ENCODE results near the gene CSNK2B. TPM values are rescaled to one million over a fixed set of nuclear protein-coding genes. Genes with fewer than 3 reads are reported as not detected.

The CSNK2B gene
- total and polyA plus RNA-seq, 9 of the 15 experiments (the other 6 are each of a cell fraction or from before 2014, with no cell fraction given), result 120 to 1,126 (median 529) TPM

GRCh38 chr6:31687321-31687720 is 21.4 kb downstream of the CSNK2B start:
- Histone ChIP-seq H2AFZ (ENCODE audit: low read depth, low read length) (no peak overlapping the region), H4K20me1 (replicated peaks; ENCODE audit: control insufficient read depth, insufficient read depth, low read length) (no peaks in the 10 kb centered on the region), H3K9ac (ENCODE audit: insufficient read depth in 1 of 2, low read depth in 2 of 2, low read length in 2 of 2) (peak overlapping the region in 1 of 2 experiments; percentile 78; a peak in 2 of 4 replicates), H3K27me3 (ENCODE audit: control insufficient read depth in 2 of 2, insufficient read depth in 2 of 2, low read length in 2 of 2) (no peaks in the 10 kb centered on the region), H3K27ac (ENCODE audit: extremely low read depth, low read depth, low read length) (no peak overlapping the region), H3K4me1 (replicated peaks in 1 of 2; ENCODE audit: control insufficient read depth in 2 of 2, insufficient read depth in 2 of 2, low read length in 2 of 2) (peaks cover 62 to 69% of the 10 kb centered on the region in 2 experiments), H3K36me3 (ENCODE audit: control insufficient read depth, insufficient read depth, low read length) (peaks cover 69% of the 10 kb centered on the region), H3K79me2 (ENCODE audit: control insufficient read depth, insufficient read depth, low read length) (no peaks in the 10 kb centered on the region; the same call in 2 of the 3 replicates), H3K4me3 (no peak overlapping the region), H3K4me2 (ENCODE audit: insufficient read depth, low read length) (0 out of 2 replicates have a peak overlapping the region, but pooled peaks have one; percentile 33), H3K9me3 (replicated peaks; ENCODE audit: control insufficient read depth, insufficient read depth, low read depth, low read length) (no peaks in the 10 kb centered on the region), H3K9me1 (ENCODE audit: control insufficient read depth, insufficient read depth, low read length) (no peaks in the 10 kb centered on the region)
- TSS peak; percentile 36 for BruUV-seq (replicated peaks)
- ATAC-seq, result 0 out of 3 replicates have a peak, but pooled peaks have one; percentile 2
- intact Hi-C loops (cut with micrococcal nuclease) (no loop called here), in situ Hi-C loops (cut with MboI) (loop anchor here (5.0 kb wide), 1 partner anchor 80 kb away; no protein-coding TSS in a partner anchor)
- POLR2A ChIA-PET, result interaction anchor here (0.5 to 5.1 kb wide), 13 partner anchors 8 to 151 kb away, joined by 3 to 30 read pairs (median 5); partner anchors contain the start of genes ABHD16A, APOM, CSNK2B and DDAH2
- CTCF ChIA-PET (ENCODE audit: low intra/inter-chr PET ratio), result no interaction called here
- no peak for DNase-seq (ENCODE audit: extremely low read depth in 1 of 4, low spot score in 3 of 4)
- FAIRE-seq, result no peak
- whole genome bisulfite sequencing (ENCODE audit: insufficient coverage, low coverage, missing lambda C conversion rate), result 67% methylated on average over 8 of the region's 8 CpGs
- peak; percentile 27 for TF ChIP-seq RUNX1 (IDR thresholded peaks at IDR 0.05; ENCODE audit: low read depth)
- 0 out of 2 replicates have a peak, but pooled peaks have one; percentile 27 for TF ChIP-seq THAP12 (CRISPR knock-in tag; IDR thresholded peaks at IDR 0.05)
- TF ChIP-seq MYC (IDR thresholded peaks at IDR 0.05; ENCODE audit: low read depth, low read length), result no peak
- TF ChIP-seq MYC (CRISPR knock-in tag; IDR thresholded peaks at IDR 0.05; ENCODE audit: borderline replicate concordance, low read depth), result no peak
- TF ChIP-seq CTCF (IDR thresholded peaks at IDR 0.05 in 2 of 3, conservative IDR thresholded peaks at IDR 0.05 in 1 of 3; ENCODE audit: insufficient read depth in 2 of 3, low read depth in 1 of 3, low read length in 3 of 3), result peak in 2 of 3 experiments; percentile 20 to 23; a peak in 2 of 6 replicates
- TF ChIP-seq MAX (CRISPR knock-in tag; IDR thresholded peaks at IDR 0.05), result 0 out of 2 replicates have a peak, but pooled peaks have one; percentile 17
- TF ChIP-seq POLR2G (IDR thresholded peaks at IDR 0.05; ENCODE audit: low read depth, low read length), result 0 out of 2 replicates have a peak, but pooled peaks have one; percentile 39
